Measurements from ENCODE around the gene BMP6.

- no peak for TF ChIP-seq CTCF (IDR thresholded peaks at IDR 0.05; ENCODE audit: low read depth, low read length)
- TF ChIP-seq POLR2A (IDR thresholded peaks at IDR 0.05; ENCODE audit: extremely low read depth, insufficient read length), result no peak
Observed at GRCh38 chr6:7693827-7694226, 32.1 kb upstream of the BMP6 start.
